PFSK-1 (cell line): ENCODE data around the gene ANKRD24.

Experiments used
- POLR2AphosphoS5 ChIP-seq: IDR thresholded peaks from 2 replicates; pipeline ENCODE4 v1.6.1; 2012; ENCODE audit warnings: low read depth, mild to moderate bottlenecking, control low read depth, low read length, moderate library complexity
- SIN3A ChIP-seq: IDR thresholded peaks from 2 replicates; pipeline ENCODE4 v1.6.1; 2012; ENCODE audit warnings: mild to moderate bottlenecking, low read length, moderate library complexity, borderline replicate concordance; ENCODE audit not compliant: insufficient read depth
- TAF1 ChIP-seq: IDR thresholded peaks from 2 replicates; pipeline ENCODE4 v1.6.1; 2012; ENCODE audit warnings: low read length, control low read depth, borderline replicate concordance; ENCODE audit not compliant: insufficient read depth

DNA sequence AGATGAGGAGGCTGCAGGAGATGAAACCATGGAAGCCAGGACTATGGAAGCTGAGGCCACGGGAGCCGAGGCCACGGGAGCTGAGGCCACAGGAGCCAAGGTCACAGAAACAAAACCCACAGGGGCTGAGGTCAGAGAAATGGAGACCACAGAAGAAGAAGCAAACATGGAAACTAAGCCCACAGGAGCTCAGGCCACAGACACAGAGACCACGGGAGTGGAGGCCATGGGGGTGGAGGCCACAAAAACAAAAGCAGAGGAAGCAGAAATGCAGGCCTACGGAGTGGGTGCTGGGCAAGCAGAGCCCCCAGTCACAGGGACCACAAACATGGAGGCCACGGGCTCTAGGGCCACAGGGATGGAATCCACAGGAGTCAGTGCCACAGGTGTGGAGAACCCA, 34.4 kb downstream of the ANKRD24 start:
- TF ChIP-seq TAF1: no peak
- no peak for TF ChIP-seq POLR2AphosphoS5
- TF ChIP-seq SIN3A: no peak
